CD14-positive monocyte (primary cell): Measurements from ENCODE around the gene MACO1. TPM values are rescaled to one million over a fixed set of nuclear protein-coding genes. Genes with fewer than 3 reads are reported as not detected.

Experiments used
- DNase-seq, 3 donors: peaks; one replicate each; pipeline ENCODE4 v3.0.0-alpha.2; 2011 to 2022
- H2AFZ ChIP-seq: 2 replicates; pipeline ENCODE4 v1.6.0; 2012; ENCODE audit warnings: mild to moderate bottlenecking, low read depth, low read length, inconsistent platforms; ENCODE audit not compliant: insufficient read depth, poor library complexity, severe bottlenecking
- H3K27ac ChIP-seq, 2 donors: 1 replicate in 1 of 2; 2 replicates in 1 of 2; pipeline ENCODE4 v1.5.1; 2012 to 2013; ENCODE audit warnings: low read length in 2 of 2, control low read depth in 1 of 2, inconsistent platforms in 1 of 2, low read depth in 1 of 2, mild to moderate bottlenecking in 1 of 2
- H3K27me3 ChIP-seq, 2 donors: one replicate each; pipeline versions ENCODE4 v1.6.0 to v1.6.1; 2011 to 2013; ENCODE audit warnings: low read length in 2 of 2; ENCODE audit not compliant: control insufficient read depth in 2 of 2, insufficient read depth in 2 of 2
- H3K36me3 ChIP-seq, 2 donors: replicated peaks in 1 of 2; 1 replicate in 1 of 2; 2 replicates in 1 of 2; pipeline versions ENCODE4 v1.5.1 to v1.6.1; 2012 to 2013; ENCODE audit warnings: low read length in 2 of 2, control low read depth in 1 of 2, inconsistent platforms in 1 of 2, mild to moderate bottlenecking in 1 of 2; ENCODE audit not compliant: insufficient read depth in 2 of 2, control insufficient read depth in 1 of 2
- H3K4me1 ChIP-seq, 2 donors: 1 replicate in 1 of 2; 2 replicates in 1 of 2; pipeline versions ENCODE4 v1.5.1 to v1.6.1; 2012 to 2013; ENCODE audit warnings: low read length in 2 of 2, control low read depth in 1 of 2, inconsistent platforms in 1 of 2, mild to moderate bottlenecking in 1 of 2, moderate library complexity in 1 of 2; ENCODE audit not compliant: insufficient read depth in 2 of 2, control insufficient read depth in 1 of 2
- H3K4me2 ChIP-seq: replicated peaks from 2 replicates; pipeline ENCODE3; 2012; ENCODE audit warnings: low read length, moderate library complexity, mild to moderate bottlenecking; ENCODE audit not compliant: poor library complexity, severe bottlenecking; ENCODE audit errors: extremely low read depth
- H3K4me3 ChIP-seq, 3 experiments: fragments of 200-600 bp in 1 of 3; sonication (generic) in 1 of 3; replicated peaks in 1 of 3; 1 replicate in 2 of 3; 2 replicates in 1 of 3; pipeline ENCODE4 v1.5.1; 2011 to 2013; ENCODE audit warnings: low read length in 3 of 3, mild to moderate bottlenecking in 3 of 3, control low read depth in 2 of 3, low read depth in 2 of 3, inconsistent platforms in 1 of 3, moderate library complexity in 1 of 3
- H3K79me2 ChIP-seq: 2 replicates; pipeline ENCODE4 v1.6.0; 2012; ENCODE audit warnings: mild to moderate bottlenecking, control low read depth, inconsistent platforms, low read length, moderate library complexity; ENCODE audit not compliant: insufficient read depth
- H3K9ac ChIP-seq: 2 replicates; pipeline ENCODE4 v1.6.0; 2017; ENCODE audit warnings: low read length, mild to moderate bottlenecking; ENCODE audit not compliant: insufficient read depth, poor library complexity, severe bottlenecking
- H3K9me3 ChIP-seq, 2 donors: replicated peaks in 1 of 2; 1 replicate in 1 of 2; 2 replicates in 1 of 2; pipeline versions ENCODE4 v1.5.1 to v1.6.1; 2012 to 2013; ENCODE audit warnings: low read length in 2 of 2, control low read depth in 1 of 2; ENCODE audit not compliant: control insufficient read depth in 1 of 2, insufficient read depth in 1 of 2
- H4K20me1 ChIP-seq: 2 replicates; pipeline ENCODE4 v1.6.0; 2012; ENCODE audit warnings: mild to moderate bottlenecking, low read length, control low read depth, moderate library complexity; ENCODE audit not compliant: insufficient read depth
- H3K27ac Mint-ChIP-seq, 7 donors: one replicate each; pipeline ENCODE4 v1.8.0; 2020; ENCODE audit warnings: mild to moderate bottlenecking in 7 of 7, mixed read lengths in 7 of 7, moderate library complexity in 6 of 7, inconsistent platforms in 2 of 7
- H3K27me3 Mint-ChIP-seq, 3 donors: one replicate each; pipeline ENCODE4 v1.8.0; 2021 to 2022; ENCODE audit warnings: low read depth in 3 of 3, mild to moderate bottlenecking in 3 of 3, mixed read lengths in 3 of 3, moderate library complexity in 3 of 3, inconsistent platforms in 1 of 3
- H3K36me3 Mint-ChIP-seq, 2 donors: one replicate each; pipeline ENCODE4 v1.8.0; 2020; ENCODE audit warnings: mixed read lengths in 2 of 2, inconsistent platforms in 1 of 2, mild to moderate bottlenecking in 1 of 2
- H3K4me1 Mint-ChIP-seq: one replicate; pipeline ENCODE4 v1.8.0; 2020; ENCODE audit warnings: mild to moderate bottlenecking, mixed read lengths
- H3K4me3 Mint-ChIP-seq, 2 donors: one replicate each; pipeline ENCODE4 v1.8.0; 2020; ENCODE audit warnings: mild to moderate bottlenecking in 2 of 2, mixed read lengths in 2 of 2, moderate library complexity in 1 of 2
- H3K9me3 Mint-ChIP-seq, 7 donors: one replicate each; pipeline ENCODE4 v1.8.0; 2020 to 2022; ENCODE audit warnings: mixed read lengths in 7 of 7, mild to moderate bottlenecking in 6 of 7, moderate library complexity in 6 of 7, inconsistent platforms in 2 of 7
- whole genome bisulfite sequencing: methylation state at CpG from one replicate; pipeline ENCODE4 v1.1.5; 2013; ENCODE audit warnings: missing lambda C conversion rate; ENCODE audit not compliant: insufficient coverage; 5-methylcytosine and 5-hydroxymethylcytosine counted together
- intact Hi-C, 2 donors: fragments of 100-400 bp; cut with micrococcal nuclease; formaldehyde crosslinking; loops; one replicate each; pipeline versions ENCODE4 v1.15.0 to v1.15.1; 2023
- polyA plus RNA-seq, 3 donors: library from polyadenylated mRNA; depleted of rRNA in 1 of 3; unstranded in 2 of 3; stranded (reverse) in 1 of 3; fragments of 300-500 nt in 2 of 3; fragments of >200 nt in 1 of 3; fragmentation: Illumina TruSeq in 2 of 3; gene quantifications; 1 replicate in 2 of 3; 2 replicates in 1 of 3; pipeline ENCODE4 v1.2.3, GENCODE V29; 2012 to 2021
- TF ChIP-seq, protein P1 (sequence below): fragments of 200-600 bp; IDR thresholded peaks from one replicate; pipeline ENCODE4 v1.8.0; 2022; ENCODE audit warnings: antibody characterized with exemption, mild to moderate bottlenecking

Gene MACO1
- polyA plus RNA-seq, 3 donors, result 2.6 to 4.1 (median 3.9) TPM

DNA sequence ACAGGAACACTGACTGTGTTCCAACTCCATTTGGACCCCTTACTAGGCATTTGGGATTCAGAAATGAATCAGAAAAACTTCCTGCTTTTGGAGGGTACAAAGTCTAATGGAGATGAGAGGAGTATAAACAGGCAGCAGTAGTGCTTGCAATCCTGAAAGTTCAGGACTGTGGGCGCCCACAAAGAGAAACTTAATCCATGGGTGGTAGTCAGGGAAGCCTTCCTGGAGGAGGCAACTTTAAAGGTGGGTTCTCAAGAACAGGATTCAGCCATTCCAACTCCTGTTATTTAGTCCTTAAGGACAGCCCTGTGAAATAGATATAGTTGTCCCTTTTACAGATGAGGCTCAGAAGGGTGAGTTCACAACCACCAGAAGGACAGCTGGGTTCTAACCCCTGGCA, 110.7 kb downstream of the MACO1 start:
- Histone ChIP-seq H3K4me1 (peaks cover 22 to 32% of the 10 kb centered on the region in 2 donors), H3K27ac (no peak overlapping the region), H4K20me1 (peaks cover 9% of the 10 kb centered on the region), H3K36me3 (no peaks in the 10 kb centered on the region), H3K9ac (no peak overlapping the region), H3K4me3 (no peak overlapping the region), H3K79me2 (peaks cover 27% of the 10 kb centered on the region), H3K4me2 (no peak overlapping the region), H3K27me3 (no peaks in the 10 kb centered on the region), H3K9me3 (no peaks in the 10 kb centered on the region), H2AFZ (no peak overlapping the region)
- DNase-seq, result no peak
- peaks cover 33% of the 10 kb centered on the region for H3K4me1 Mint-ChIP-seq
- H3K4me3 Mint-ChIP-seq, result no peak overlapping the region
- peaks cover 0 to 2% of the 10 kb centered on the region in 2 donors for H3K36me3 Mint-ChIP-seq
- H3K27ac Mint-ChIP-seq, result no peak overlapping the region
- intact Hi-C loops, result loop anchor here in 1 of 2 donors (10.0 kb wide), 1 partner anchor 73 kb away; the partner anchor contains the start of gene MAN1C1
- peaks cover 5 to 8% (median 7%) of the 10 kb centered on the region in 3 donors for H3K27me3 Mint-ChIP-seq
- peaks cover 0 to 2% (median 0%) of the 10 kb centered on the region in 7 donors for H3K9me3 Mint-ChIP-seq
- WGBS, result 83% methylated on average over 1 of the region's 1 CpG
- TF ChIP-seq, protein P1, sequence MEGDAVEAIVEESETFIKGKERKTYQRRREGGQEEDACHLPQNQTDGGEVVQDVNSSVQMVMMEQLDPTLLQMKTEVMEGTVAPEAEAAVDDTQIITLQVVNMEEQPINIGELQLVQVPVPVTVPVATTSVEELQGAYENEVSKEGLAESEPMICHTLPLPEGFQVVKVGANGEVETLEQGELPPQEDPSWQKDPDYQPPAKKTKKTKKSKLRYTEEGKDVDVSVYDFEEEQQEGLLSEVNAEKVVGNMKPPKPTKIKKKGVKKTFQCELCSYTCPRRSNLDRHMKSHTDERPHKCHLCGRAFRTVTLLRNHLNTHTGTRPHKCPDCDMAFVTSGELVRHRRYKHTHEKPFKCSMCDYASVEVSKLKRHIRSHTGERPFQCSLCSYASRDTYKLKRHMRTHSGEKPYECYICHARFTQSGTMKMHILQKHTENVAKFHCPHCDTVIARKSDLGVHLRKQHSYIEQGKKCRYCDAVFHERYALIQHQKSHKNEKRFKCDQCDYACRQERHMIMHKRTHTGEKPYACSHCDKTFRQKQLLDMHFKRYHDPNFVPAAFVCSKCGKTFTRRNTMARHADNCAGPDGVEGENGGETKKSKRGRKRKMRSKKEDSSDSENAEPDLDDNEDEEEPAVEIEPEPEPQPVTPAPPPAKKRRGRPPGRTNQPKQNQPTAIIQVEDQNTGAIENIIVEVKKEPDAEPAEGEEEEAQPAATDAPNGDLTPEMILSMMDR, result no peak

DNA sequence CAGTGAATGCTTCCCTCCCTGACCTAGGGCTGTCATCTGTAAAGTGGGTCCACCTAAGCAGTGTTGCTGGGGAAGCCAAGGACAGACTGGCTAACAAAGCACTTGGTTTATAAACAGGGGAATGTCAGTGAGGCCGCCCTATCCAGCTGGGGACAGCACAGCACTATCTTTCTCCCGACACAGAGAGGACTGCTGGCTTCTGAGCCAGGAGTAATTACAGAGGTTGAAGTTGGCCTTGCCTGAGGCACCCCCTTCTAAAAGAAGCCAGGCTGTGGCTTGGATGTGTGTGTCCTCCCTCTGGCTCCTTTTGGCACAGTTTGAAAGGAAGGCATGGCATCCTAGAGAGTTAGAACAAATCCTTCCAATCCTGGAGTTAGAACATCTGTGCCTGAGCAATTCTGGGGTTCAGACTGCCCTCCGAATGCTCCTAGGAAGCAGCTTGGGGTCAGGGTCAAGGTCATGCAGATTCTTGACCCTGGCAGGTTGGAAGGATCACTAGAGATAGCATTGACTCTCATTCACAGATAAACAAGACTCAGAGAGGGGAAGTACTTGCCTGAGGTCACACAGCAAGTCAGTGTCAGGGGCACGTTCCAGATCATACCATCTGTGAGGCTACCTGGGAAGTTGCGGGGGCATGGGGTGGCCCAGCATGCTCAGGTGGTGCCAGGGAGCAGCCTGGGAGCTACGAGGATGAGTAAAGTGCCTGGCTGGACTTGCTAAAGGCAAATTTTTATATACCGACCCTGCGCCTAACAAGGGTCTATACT, 111.4 kb downstream of the MACO1 start:
- H4K20me1 ChIP-seq, result peaks cover 9% of the 10 kb centered on the region
- H3K9me3 Mint-ChIP-seq, result peaks cover 0 to 2% (median 0%) of the 10 kb centered on the region in 7 donors
- WGBS, result 95% methylated on average over 7 of the region's 8 CpGs
- peaks cover 3 to 8% (median 5%) of the 10 kb centered on the region in 3 donors for H3K27me3 Mint-ChIP-seq
- no peak overlapping the region for H3K4me2 ChIP-seq
- no peak overlapping the region for H3K4me3 Mint-ChIP-seq
- peaks cover 33% of the 10 kb centered on the region for H3K4me1 Mint-ChIP-seq
- no peak overlapping the region for H2AFZ ChIP-seq
- no peak for DNase-seq
- TF ChIP-seq, protein P1, result no peak
- H3K27ac ChIP-seq, result no peak overlapping the region
- H3K27me3 ChIP-seq, result no peaks in the 10 kb centered on the region
- no peak overlapping the region for H3K4me3 ChIP-seq
- H3K79me2 ChIP-seq, result peaks cover 28% of the 10 kb centered on the region
- H3K36me3 ChIP-seq, result no peaks in the 10 kb centered on the region
- H3K4me1 ChIP-seq, result peaks cover 19 to 29% of the 10 kb centered on the region in 2 donors
- no peaks in the 10 kb centered on the region for H3K9me3 ChIP-seq
- H3K36me3 Mint-ChIP-seq, result peaks cover 0 to 6% of the 10 kb centered on the region in 2 donors
- intact Hi-C loops, result loop anchor here in 1 of 2 donors (10.0 kb wide), 1 partner anchor 73 kb away; the partner anchor contains the start of gene MAN1C1
- H3K9ac ChIP-seq, result no peak overlapping the region
- H3K27ac Mint-ChIP-seq, result peak overlapping the region in 1 of 7 donors; percentile 16
